Femur (tissue), 1 donor: ENCODE measurements around the gene HS3ST3A1.

ENCODE experiments used
- DNase-seq: peaks from one replicate; pipeline ENCODE4 v3.0.0-alpha.2; 2017

The HS3ST3A1 gene

GRCh38 chr17:13601776-13602551, at the start of gene HS3ST3A1:
TSS of gene HS3ST3A1 (minus strand) at chr17:13601929. CDS start at chr17:13601129, 800 bp downstream.
- DNase-seq = peak; percentile 86

GRCh38 chr17:13650096-13650675, 48.5 kb upstream of the HS3ST3A1 start:
- DNase-seq = no peak

GRCh38 chr17:13647543-13648021, 45.9 kb upstream of the HS3ST3A1 start:
- peak; percentile 72 for DNase-seq

GRCh38 chr17:13646969-13647542, 45.3 kb upstream of the HS3ST3A1 start:
- DNase-seq = peak; percentile 45

- DNase-seq = no peak
Measured at GRCh38 chr17:13646411-13646810, 44.7 kb upstream of the HS3ST3A1 start.

- DNase-seq = no peak
Measured at GRCh38 chr17:13643180-13643579, 41.5 kb upstream of the HS3ST3A1 start.

- no peak for DNase-seq
Measured at GRCh38 chr17:13642188-13642587, 40.5 kb upstream of the HS3ST3A1 start.

GRCh38 chr17:13640551-13640950, 38.8 kb upstream of the HS3ST3A1 start:
- no peak for DNase-seq

- no peak for DNase-seq
Measured at GRCh38 chr17:13638855-13639458, 37.2 kb upstream of the HS3ST3A1 start.

GRCh38 chr17:13636951-13637350, 35.2 kb upstream of the HS3ST3A1 start:
- no peak for DNase-seq

- no peak for DNase-seq
Measured at GRCh38 chr17:13635951-13636350, 34.2 kb upstream of the HS3ST3A1 start.

- DNase-seq = no peak
Measured at GRCh38 chr17:13634021-13634420, 32.3 kb upstream of the HS3ST3A1 start.

GRCh38 chr17:13631529-13631928, 29.8 kb upstream of the HS3ST3A1 start:
- DNase-seq = no peak

GRCh38 chr17:13626703-13627102, 25.0 kb upstream of the HS3ST3A1 start:
- DNase-seq = no peak

- DNase-seq = no peak
Measured at GRCh38 chr17:13619462-13619861, 17.7 kb upstream of the HS3ST3A1 start.

- no peak for DNase-seq
Measured at GRCh38 chr17:13616031-13616430, 14.3 kb upstream of the HS3ST3A1 start.

GRCh38 chr17:13609941-13610340, 8.2 kb upstream of the HS3ST3A1 start:
- DNase-seq = no peak

GRCh38 chr17:13601322-13601775, 380 bp downstream of the HS3ST3A1 start:
- DNase-seq = no peak

GRCh38 chr17:13600475-13601321, 1.0 kb downstream of the HS3ST3A1 start:
- peak; percentile 45 for DNase-seq

- no peak for DNase-seq
Measured at GRCh38 chr17:13599864-13600263, 1.9 kb downstream of the HS3ST3A1 start.

GRCh38 chr17:13599168-13599577, 2.6 kb downstream of the HS3ST3A1 start:
- no peak for DNase-seq
